Right forelimb (tissue), 1 donor: ENCODE data around the gene FAM13C.
"Not testable (repeated sequence)": the region's sequence is repeated elsewhere in the genome, so short reads cannot be mapped to it uniquely, and the experiment has no call there.

Source experiments
- DNase-seq: peaks from one replicate; pipeline ENCODE4 v3.0.0-alpha.2; 2018

The FAM13C gene

GRCh38 chr10:59223597-59223996 lies 138.8 kb downstream of the FAM13C start:
- not testable (repeated sequence) for DNase-seq

- DNase-seq, result no peak
Measured at GRCh38 chr10:59222788-59223187, 139.6 kb downstream of the FAM13C start.

- no peak for DNase-seq
Measured at GRCh38 chr10:59216178-59216869, 146.0 kb downstream of the FAM13C start.

- no peak for DNase-seq
Measured at GRCh38 chr10:59214160-59214559, 148.2 kb downstream of the FAM13C start.

- no peak for DNase-seq
Measured at GRCh38 chr10:59212301-59212798, 150.0 kb downstream of the FAM13C start.

- DNase-seq, result no peak
Measured at GRCh38 chr10:59206204-59206720, 156.1 kb downstream of the FAM13C start.
